Esophagus muscularis mucosa (tissue), 4 donors: ENCODE results near the gene ATF7IP2. TPM values are rescaled to one million over a fixed set of nuclear protein-coding genes. Genes with fewer than 3 reads are reported as not detected.

Source experiments
- DNase-seq: peaks from one replicate; pipeline ENCODE4 v3.0.0-alpha.2; 2017; ENCODE audit errors: extremely low spot score
- H3K27ac ChIP-seq, 4 donors: fragments of 200-600 bp; sonication (generic); replicated peaks in 1 of 4; 1 replicate in 3 of 4; 2 replicates in 1 of 4; pipeline ENCODE4 v1.5.1; 2016 to 2019; ENCODE audit warnings: mild to moderate bottlenecking in 1 of 4
- H3K27me3 ChIP-seq, 4 donors: fragments of 200-600 bp; sonication (generic); one replicate each; pipeline versions ENCODE4 v1.5.1 to v1.6.0; 2016 to 2019
- H3K36me3 ChIP-seq, 4 donors: fragments of 200-600 bp; sonication (generic); one replicate each; pipeline ENCODE4 v1.5.1; 2016 to 2019
- H3K4me1 ChIP-seq, 4 donors: fragments of 200-600 bp; sonication (generic); one replicate each; pipeline ENCODE4 v1.5.1; 2016 to 2019
- H3K4me3 ChIP-seq, 4 donors: fragments of 200-600 bp; sonication (generic); 1 replicate in 2 of 4; 2 replicates in 2 of 4; pipeline ENCODE4 v1.5.1; 2016 to 2019; ENCODE audit warnings: mild to moderate bottlenecking in 4 of 4, moderate library complexity in 1 of 4
- H3K9me3 ChIP-seq, 4 donors: fragments of 200-600 bp; sonication (generic); 1 replicate in 3 of 4; 2 replicates in 1 of 4; pipeline ENCODE4 v1.5.1; 2016 to 2019
- EP300 ChIP-seq: sonication (generic); formaldehyde crosslinking; IDR thresholded peaks from one replicate; pipeline ENCODE4 v1.6.1; 2017; ENCODE audit warnings: antibody characterized with exemption
- POLR2A ChIP-seq: fragments of 450-650 bp; IDR thresholded peaks from one replicate; pipeline ENCODE4 v1.6.1; 2017; ENCODE audit warnings: antibody characterized with exemption, moderate library complexity, mild to moderate bottlenecking, low read depth
- POLR2AphosphoS5 ChIP-seq, 2 donors: sonication (generic); formaldehyde crosslinking; IDR thresholded peaks; one replicate each; pipeline ENCODE4 v1.6.1; 2017; ENCODE audit warnings: antibody characterized with exemption in 2 of 2
- WGBS: methylation state at CpG from one replicate; pipeline ENCODE4 v1.1.5; 2018; 5-methylcytosine and 5-hydroxymethylcytosine counted together
- intact Hi-C: fragments of 100-400 bp; cut with DNase I; formaldehyde crosslinking; loops from one replicate; pipeline ENCODE4 v1.15.1; 2023
- small RNA-seq, 3 donors: library from RNA; depleted of rRNA; stranded (forward); fragments of <200 nt; gene quantifications; one replicate each; pipeline ENCODE3, GENCODE V24; 2016
- total RNA-seq, 4 donors: library from RNA; depleted of rRNA; stranded (reverse); fragments of >200 nt; gene quantifications; one replicate each; pipeline versions ENCODE4 v1.1.0 to v1.2.1, GENCODE V29; 2016
- TF ChIP-seq, protein P1 (sequence below), 3 experiments: fragments of 200-600 bp in 2 of 3; fragments of 450-650 bp in 1 of 3; sonication (generic) in 2 of 3; IDR thresholded peaks; one replicate each; pipeline ENCODE4 v1.5.1; 2017 to 2019; ENCODE audit warnings: antibody characterized with exemption in 3 of 3, mild to moderate bottlenecking in 2 of 3, moderate library complexity in 1 of 3

The ATF7IP2 gene
- total RNA-seq, 4 donors from 2014 or later, result 4.1 to 8.3 (median 6.3) TPM

DNA sequence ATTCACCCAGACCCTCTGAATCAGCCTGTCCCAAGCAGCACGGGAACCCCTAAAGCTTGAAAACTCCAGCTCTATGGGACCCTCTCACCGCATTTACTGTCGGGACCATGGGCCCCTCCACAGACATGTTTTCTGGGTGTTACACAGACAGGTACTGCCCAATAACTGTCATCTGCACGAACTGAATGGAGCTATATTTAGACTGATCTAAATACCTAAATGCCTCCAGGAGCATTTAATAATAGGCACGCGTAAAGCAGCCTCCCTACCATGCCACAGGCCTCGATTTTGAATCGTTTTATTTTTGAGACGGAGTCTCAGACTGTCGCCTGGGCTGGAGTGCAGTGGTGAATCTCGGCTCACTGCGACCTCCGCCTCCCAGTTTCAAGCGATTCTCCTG lies 144.8 kb downstream of the ATF7IP2 start:
- no peak for TF ChIP-seq EP300
- TF ChIP-seq, protein P1, sequence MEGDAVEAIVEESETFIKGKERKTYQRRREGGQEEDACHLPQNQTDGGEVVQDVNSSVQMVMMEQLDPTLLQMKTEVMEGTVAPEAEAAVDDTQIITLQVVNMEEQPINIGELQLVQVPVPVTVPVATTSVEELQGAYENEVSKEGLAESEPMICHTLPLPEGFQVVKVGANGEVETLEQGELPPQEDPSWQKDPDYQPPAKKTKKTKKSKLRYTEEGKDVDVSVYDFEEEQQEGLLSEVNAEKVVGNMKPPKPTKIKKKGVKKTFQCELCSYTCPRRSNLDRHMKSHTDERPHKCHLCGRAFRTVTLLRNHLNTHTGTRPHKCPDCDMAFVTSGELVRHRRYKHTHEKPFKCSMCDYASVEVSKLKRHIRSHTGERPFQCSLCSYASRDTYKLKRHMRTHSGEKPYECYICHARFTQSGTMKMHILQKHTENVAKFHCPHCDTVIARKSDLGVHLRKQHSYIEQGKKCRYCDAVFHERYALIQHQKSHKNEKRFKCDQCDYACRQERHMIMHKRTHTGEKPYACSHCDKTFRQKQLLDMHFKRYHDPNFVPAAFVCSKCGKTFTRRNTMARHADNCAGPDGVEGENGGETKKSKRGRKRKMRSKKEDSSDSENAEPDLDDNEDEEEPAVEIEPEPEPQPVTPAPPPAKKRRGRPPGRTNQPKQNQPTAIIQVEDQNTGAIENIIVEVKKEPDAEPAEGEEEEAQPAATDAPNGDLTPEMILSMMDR (IDR thresholded peaks at IDR 0.05), result no peak
- TF ChIP-seq POLR2AphosphoS5 (IDR thresholded peaks at IDR 0.05), result no peak
- TF ChIP-seq POLR2A, result no peak
- Histone ChIP-seq H3K27me3 (no peaks in the 10 kb centered on the region), H3K4me3 (no peak overlapping the region), H3K9me3 (no peaks in the 10 kb centered on the region), H3K36me3 (peaks cover 17 to 98% (median 67%) of the 10 kb centered on the region in 4 donors), H3K27ac (no peak overlapping the region), H3K4me1 (no peaks in the 10 kb centered on the region)
- intact Hi-C loops, result no loop called here
- DNase-seq, result no peak
- WGBS, result 77% methylated on average over 12 of the region's 14 CpGs

DNA sequence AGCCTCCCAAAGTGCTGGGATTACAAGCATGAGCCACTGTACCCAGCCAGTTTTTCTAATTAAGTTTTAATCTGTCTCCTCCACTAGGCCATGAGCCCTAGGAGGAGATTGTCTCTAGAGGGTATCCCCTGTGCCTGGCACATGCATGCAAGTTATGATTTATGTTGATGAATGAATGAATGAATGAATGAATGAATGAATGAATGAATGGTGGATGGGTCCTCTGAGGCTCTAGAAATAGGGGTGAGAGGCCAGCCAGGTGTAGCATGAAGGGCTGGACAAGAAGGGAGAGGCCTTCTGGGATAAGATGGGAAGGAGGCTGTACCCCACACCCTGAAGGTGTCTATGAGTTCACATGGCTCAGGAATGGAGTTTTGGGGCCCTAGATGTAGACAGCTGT lies 145.7 kb downstream of the ATF7IP2 start:
- TF ChIP-seq POLR2AphosphoS5 (IDR thresholded peaks at IDR 0.05) (peak in 1 of 2 donors; percentile 3), EP300 (no peak)
- H3K9me3 ChIP-seq, result no peaks in the 10 kb centered on the region
- no peak overlapping the region for H3K4me3 ChIP-seq
- no peak for DNase-seq
- no peaks in the 10 kb centered on the region for H3K4me1 ChIP-seq
- no peak overlapping the region for H3K27ac ChIP-seq
- no peaks in the 10 kb centered on the region for H3K27me3 ChIP-seq
- H3K36me3 ChIP-seq, result peaks cover 17 to 98% (median 71%) of the 10 kb centered on the region in 4 donors
- intact Hi-C loops, result no loop called here

Small RNA genes within 50 kb of the gene (small RNA-seq; reads per million reads assigned to genes)
- 0 reads per million in 3 donors for gene RNU6-633P

Other genes with a start within 250 kb of the ATF7IP2 start
- 1 to 10 TPM in 2 of 4 donors, under 1 TPM in 2; 0.32 to 3.6 (median 2.0) TPM for gene GRIN2A, start 203.6 kb upstream of the ATF7IP2 start, total RNA-seq
- gene EMP2, start 194.5 kb downstream of the ATF7IP2 start, total RNA-seq, result 10 to 100 TPM; 44.1 to 87.1 (median 57.3) TPM